Endothelial cell (in vitro differentiated cells): ENCODE results near the gene USP5. TPM values are rescaled to one million over a fixed set of nuclear protein-coding genes. Genes with fewer than 3 reads are reported as not detected.

Experiments
- DNase-seq: peaks from one replicate; pipeline ENCODE4 v3.0.0; 2021; ENCODE audit warnings: low spot score
- H3K27ac Mint-ChIP-seq: one replicate; pipeline ENCODE4 v1.8.0; 2021; ENCODE audit warnings: mixed read lengths, inconsistent platforms; ENCODE audit not compliant: unreplicated experiment
- H3K27me3 Mint-ChIP-seq: one replicate; pipeline ENCODE4 v1.8.0; 2021; ENCODE audit warnings: mild to moderate bottlenecking, moderate library complexity, mixed read lengths, inconsistent platforms; ENCODE audit not compliant: unreplicated experiment
- H3K36me3 Mint-ChIP-seq: one replicate; pipeline ENCODE4 v1.8.0; 2021; ENCODE audit warnings: mild to moderate bottlenecking, low read depth, mixed read lengths, inconsistent platforms; ENCODE audit not compliant: unreplicated experiment
- H3K4me1 Mint-ChIP-seq: one replicate; pipeline ENCODE4 v1.8.0; 2021; ENCODE audit warnings: mild to moderate bottlenecking, mixed read lengths, inconsistent platforms; ENCODE audit not compliant: unreplicated experiment
- H3K4me3 Mint-ChIP-seq: one replicate; pipeline ENCODE4 v1.8.0; 2021; ENCODE audit warnings: mild to moderate bottlenecking, mixed read lengths, inconsistent platforms; ENCODE audit not compliant: unreplicated experiment
- H3K9me3 Mint-ChIP-seq: one replicate; pipeline ENCODE4 v1.8.0; 2021; ENCODE audit warnings: mixed read lengths, inconsistent platforms; ENCODE audit not compliant: unreplicated experiment
- total RNA-seq: library from RNA; stranded (reverse); fragmentation: NEBNext Ultra II Directional; extraction: Animal tissue kit (Norgen Biotek cat#: 25700); gene quantifications from one replicate; pipeline ENCODE4 v1.2.1, GENCODE V29; 2021; ENCODE audit not compliant: unreplicated experiment
- TF ChIP-seq, protein P1 (sequence below): fragments of 200-600 bp; sonication (generic); IDR thresholded peaks from one replicate; pipeline ENCODE4 v1.5.0; 2021; ENCODE audit warnings: antibody characterized with exemption; ENCODE audit not compliant: unreplicated experiment

USP5 gene
- total RNA-seq, 1 donor from 2014 or later = 119 TPM

DNA sequence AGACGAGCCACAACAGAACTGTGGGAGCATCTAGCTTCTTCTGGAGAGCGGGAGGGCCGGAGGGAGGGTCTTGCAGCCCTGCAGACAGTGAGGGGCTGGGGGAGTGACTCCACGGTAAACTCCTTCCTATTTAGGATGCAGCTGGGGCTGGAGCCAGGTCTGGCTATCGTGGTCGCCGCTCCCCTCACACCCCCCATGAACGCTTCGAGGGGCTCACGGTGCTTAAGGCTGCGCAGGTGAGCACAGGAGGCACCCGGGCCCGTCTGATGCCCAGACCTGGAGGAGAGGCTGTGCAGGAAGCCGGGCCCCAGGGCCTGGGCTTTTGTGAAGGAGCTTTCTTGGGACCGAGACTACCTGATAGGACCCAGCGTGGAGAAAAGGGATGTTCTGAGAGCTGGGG is 15.1 kb upstream of the USP5 start:
- H3K4me3 Mint-ChIP-seq = no peak overlapping the region
- no peaks in the 10 kb centered on the region for H3K9me3 Mint-ChIP-seq
- H3K4me1 Mint-ChIP-seq = no peaks in the 10 kb centered on the region
- TF ChIP-seq, protein P1, sequence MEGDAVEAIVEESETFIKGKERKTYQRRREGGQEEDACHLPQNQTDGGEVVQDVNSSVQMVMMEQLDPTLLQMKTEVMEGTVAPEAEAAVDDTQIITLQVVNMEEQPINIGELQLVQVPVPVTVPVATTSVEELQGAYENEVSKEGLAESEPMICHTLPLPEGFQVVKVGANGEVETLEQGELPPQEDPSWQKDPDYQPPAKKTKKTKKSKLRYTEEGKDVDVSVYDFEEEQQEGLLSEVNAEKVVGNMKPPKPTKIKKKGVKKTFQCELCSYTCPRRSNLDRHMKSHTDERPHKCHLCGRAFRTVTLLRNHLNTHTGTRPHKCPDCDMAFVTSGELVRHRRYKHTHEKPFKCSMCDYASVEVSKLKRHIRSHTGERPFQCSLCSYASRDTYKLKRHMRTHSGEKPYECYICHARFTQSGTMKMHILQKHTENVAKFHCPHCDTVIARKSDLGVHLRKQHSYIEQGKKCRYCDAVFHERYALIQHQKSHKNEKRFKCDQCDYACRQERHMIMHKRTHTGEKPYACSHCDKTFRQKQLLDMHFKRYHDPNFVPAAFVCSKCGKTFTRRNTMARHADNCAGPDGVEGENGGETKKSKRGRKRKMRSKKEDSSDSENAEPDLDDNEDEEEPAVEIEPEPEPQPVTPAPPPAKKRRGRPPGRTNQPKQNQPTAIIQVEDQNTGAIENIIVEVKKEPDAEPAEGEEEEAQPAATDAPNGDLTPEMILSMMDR = no peak
- peaks cover 7% of the 10 kb centered on the region for H3K27me3 Mint-ChIP-seq
- H3K27ac Mint-ChIP-seq = no peak overlapping the region
- no peak for DNase-seq
- H3K36me3 Mint-ChIP-seq = peaks cover 24% of the 10 kb centered on the region

DNA sequence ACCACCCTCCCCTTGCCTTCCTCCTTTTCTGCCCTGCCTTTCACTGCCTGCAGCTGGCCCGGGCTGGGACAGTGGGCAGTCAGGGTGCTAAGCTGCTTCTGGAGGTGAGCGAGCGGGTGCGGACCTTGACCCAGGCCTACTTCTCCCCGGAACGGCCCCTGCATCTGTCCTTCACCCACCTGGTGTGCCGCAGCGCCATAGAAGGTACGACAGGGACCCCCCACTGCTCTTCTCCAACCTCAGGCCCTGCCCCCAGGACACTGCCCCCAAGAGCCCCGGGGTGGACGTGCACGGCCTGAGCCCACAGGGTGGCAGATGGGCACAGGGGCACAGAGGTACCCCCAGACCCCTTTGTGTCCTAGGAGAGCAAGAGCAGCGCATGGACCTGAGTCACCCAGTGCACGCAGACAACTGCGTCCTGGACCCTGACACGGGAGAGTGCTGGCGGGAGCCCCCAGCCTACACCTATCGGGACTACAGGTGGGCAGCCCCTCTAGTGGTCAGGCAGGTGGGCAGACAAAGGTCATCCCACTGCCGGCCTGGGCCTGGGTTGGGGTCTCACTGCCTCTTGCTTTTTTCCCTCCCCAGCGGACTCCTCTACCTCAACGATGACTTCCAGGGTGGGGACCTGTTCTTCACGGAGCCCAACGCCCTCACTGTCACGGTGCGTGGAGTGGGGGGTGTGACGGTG is 14.4 kb upstream of the USP5 start:
- H3K27me3 Mint-ChIP-seq = peaks cover 7% of the 10 kb centered on the region
- H3K4me3 Mint-ChIP-seq = no peak overlapping the region
- TF ChIP-seq, protein P1 = no peak
- H3K4me1 Mint-ChIP-seq = no peaks in the 10 kb centered on the region
- peaks cover 22% of the 10 kb centered on the region for H3K36me3 Mint-ChIP-seq
- H3K9me3 Mint-ChIP-seq = no peaks in the 10 kb centered on the region
- H3K27ac Mint-ChIP-seq = no peak overlapping the region
- no peak for DNase-seq

DNA sequence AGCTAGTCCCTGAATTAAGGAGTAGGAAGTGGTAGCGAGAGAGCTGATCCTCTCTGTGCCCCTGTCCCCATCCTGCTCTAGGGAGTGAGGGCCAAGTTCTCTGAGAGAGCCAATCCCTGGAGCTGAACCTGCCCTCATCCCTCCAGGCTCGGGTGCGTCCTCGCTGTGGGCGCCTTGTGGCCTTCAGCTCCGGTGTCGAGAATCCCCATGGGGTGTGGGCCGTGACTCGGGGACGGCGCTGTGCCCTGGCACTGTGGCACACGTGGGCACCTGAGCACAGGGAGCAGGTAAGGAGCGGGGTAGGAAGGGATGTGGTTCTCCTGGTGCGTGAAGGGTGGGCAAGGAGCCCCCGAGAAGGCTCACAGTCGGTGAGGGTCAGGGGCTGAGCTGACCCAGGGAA is 13.1 kb upstream of the USP5 start:
- no peak overlapping the region for H3K4me3 Mint-ChIP-seq
- no peaks in the 10 kb centered on the region for H3K4me1 Mint-ChIP-seq
- peaks cover 25% of the 10 kb centered on the region for H3K36me3 Mint-ChIP-seq
- peaks cover 7% of the 10 kb centered on the region for H3K27me3 Mint-ChIP-seq
- TF ChIP-seq, protein P1 = no peak
- DNase-seq = no peak
- no peaks in the 10 kb centered on the region for H3K9me3 Mint-ChIP-seq
- no peak overlapping the region for H3K27ac Mint-ChIP-seq

DNA sequence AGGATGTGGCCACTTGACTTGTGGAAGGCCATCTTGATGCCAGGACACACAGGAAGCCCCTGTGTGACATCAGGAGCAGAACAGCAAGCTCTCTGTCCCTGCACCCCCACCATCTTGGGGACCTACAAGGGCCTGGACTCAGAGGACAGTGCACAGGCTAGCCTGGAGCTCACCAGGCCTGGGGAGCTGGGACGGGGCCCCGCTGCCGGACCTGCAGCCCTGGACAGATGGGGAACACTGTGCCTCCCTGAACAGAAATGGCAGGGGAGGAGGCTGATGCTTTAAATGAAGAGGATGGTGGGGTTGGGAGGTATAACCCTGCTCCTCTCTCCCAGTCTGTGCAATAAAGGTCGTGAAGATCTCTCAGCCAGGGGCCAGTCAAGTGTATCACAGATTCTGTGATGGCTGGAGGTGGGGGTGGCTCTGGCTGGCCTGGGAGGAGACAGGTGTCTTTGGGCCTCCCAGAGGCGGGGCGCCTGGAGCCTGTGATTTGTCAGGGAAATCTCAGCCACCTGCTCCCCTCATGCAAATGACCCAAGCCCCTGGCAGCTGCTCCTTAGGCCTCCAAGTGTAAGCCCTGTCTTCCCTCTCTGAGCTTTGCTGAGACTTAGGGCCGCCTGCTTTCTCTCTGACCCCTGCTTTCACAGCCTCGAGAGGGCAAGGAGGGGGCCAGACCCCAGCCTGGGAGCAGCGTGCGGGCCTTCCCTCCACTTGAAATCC is 12.3 kb upstream of the USP5 start:
- no peaks in the 10 kb centered on the region for H3K9me3 Mint-ChIP-seq
- no peak overlapping the region for H3K27ac Mint-ChIP-seq
- no peak for DNase-seq
- H3K36me3 Mint-ChIP-seq = peaks cover 28% of the 10 kb centered on the region
- H3K4me3 Mint-ChIP-seq = no peak overlapping the region
- H3K4me1 Mint-ChIP-seq = no peaks in the 10 kb centered on the region
- TF ChIP-seq, protein P1 = no peak
- peaks cover 10% of the 10 kb centered on the region for H3K27me3 Mint-ChIP-seq

DNA sequence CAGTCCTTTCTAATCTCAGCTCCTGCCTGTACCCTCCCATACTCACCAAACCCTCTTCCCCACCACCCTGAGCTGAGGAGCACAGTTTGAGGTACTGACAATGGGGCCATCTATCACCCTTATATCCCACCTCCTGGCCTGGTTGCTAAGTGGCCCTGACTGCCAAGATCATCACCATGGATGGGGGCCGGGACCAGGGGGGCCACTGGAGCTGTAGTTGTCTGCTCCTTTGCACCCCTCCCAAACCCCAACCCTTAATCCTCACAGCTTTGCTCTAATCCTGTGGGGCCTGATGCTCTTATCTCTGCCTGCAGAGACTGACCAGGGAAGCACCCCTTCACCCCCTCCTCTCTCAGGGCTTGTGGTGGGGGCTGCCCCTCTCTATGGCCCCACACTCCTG is 11.6 kb upstream of the USP5 start:
- TF ChIP-seq, protein P1 = no peak
- peaks cover 10% of the 10 kb centered on the region for H3K27me3 Mint-ChIP-seq
- peaks cover 30% of the 10 kb centered on the region for H3K36me3 Mint-ChIP-seq
- H3K4me3 Mint-ChIP-seq = no peak overlapping the region
- no peaks in the 10 kb centered on the region for H3K9me3 Mint-ChIP-seq
- H3K4me1 Mint-ChIP-seq = no peaks in the 10 kb centered on the region
- no peak for DNase-seq
- no peak overlapping the region for H3K27ac Mint-ChIP-seq
